Ovary (tissue), 9 donors: Measurements from ENCODE around the gene AMOTL1. TPM values are rescaled to one million over a fixed set of nuclear protein-coding genes. Genes with fewer than 3 reads are reported as not detected.

Experiments used
- DNase-seq, 5 donors: peaks; one replicate each; pipeline ENCODE4 v3.0.0-alpha.2; 2019 to 2020
- H3K27ac ChIP-seq, 2 donors: fragments of 200-600 bp; one replicate each; pipeline versions ENCODE4 v1.5.1 to v1.8.0; 2019 to 2022
- H3K27me3 ChIP-seq: fragments of 200-600 bp; one replicate; pipeline ENCODE4 v1.8.0; 2022
- H3K36me3 ChIP-seq: fragments of 200-600 bp; sonication (generic); one replicate; pipeline ENCODE4 v1.5.1; 2019
- H3K4me1 ChIP-seq: one replicate; pipeline ENCODE4 v1.8.1; 2013; ENCODE audit warnings: mild to moderate bottlenecking, moderate library complexity; ENCODE audit not compliant: insufficient read depth
- H3K4me3 ChIP-seq: fragments of 200-600 bp; sonication (generic); one replicate; pipeline ENCODE4 v1.5.1; 2017
- H3K9me3 ChIP-seq, 2 donors: fragments of 200-600 bp in 1 of 2; sonication (generic) in 1 of 2; one replicate each; pipeline versions ENCODE4 v1.5.1 to v1.8.1; 2013 to 2019; ENCODE audit warnings: mild to moderate bottlenecking in 1 of 2, moderate library complexity in 1 of 2
- EP300 ChIP-seq: sonication (generic); formaldehyde crosslinking; IDR thresholded peaks from one replicate; pipeline ENCODE4 v1.6.1; 2017; ENCODE audit warnings: antibody characterized with exemption
- POLR2A ChIP-seq: fragments of 450-650 bp; IDR thresholded peaks from one replicate; pipeline ENCODE4 v1.6.1; 2017; ENCODE audit warnings: antibody characterized with exemption, mild to moderate bottlenecking, moderate library complexity
- WGBS, 3 donors: extraction: QIAGEN DNeasy Blood & Tissue Kit in 1 of 3; methylation state at CpG; one replicate each; pipeline versions ENCODE4 v1.1.5 to v1.1.7; 2013 to 2017; 5-methylcytosine and 5-hydroxymethylcytosine counted together
- intact Hi-C, 4 donors: fragments of 100-400 bp; cut with DNase I; formaldehyde crosslinking; loops; one replicate each; pipeline versions ENCODE4 v1.11.0 to v1.15.1; 2022 to 2023
- polyA plus RNA-seq, 2 donors: library from polyadenylated mRNA; stranded (reverse); fragments of 200-250 nt in 1 of 2; fragments of 350-450 nt in 1 of 2; fragmentation: Illumina TruSeq in 1 of 2; extraction: RNeasy Lipid Tissue Mini Kit (QIAGEN cat#74804) in 1 of 2; gene quantifications; one replicate each; pipeline ENCODE4 v1.2.3, GENCODE V29; 2013 to 2014
- total RNA-seq, 7 donors: library from RNA; depleted of rRNA in 2 of 7; stranded (reverse); fragments of >200 nt in 2 of 7; fragmentation: NEBNext Ultra II Directional in 3 of 7; extraction: Animal tissue kit (Norgen Biotek cat#: 25700) in 3 of 7; gene quantifications; one replicate each; pipeline versions ENCODE4 v1.1.0 to v1.2.4, GENCODE V29; 2016 to 2023
- TF ChIP-seq, protein P1 (sequence below), 3 donors: fragments of 450-650 bp in 2 of 3; fragments of 200-600 bp in 1 of 3; IDR thresholded peaks; one replicate each; pipeline versions ENCODE4 v1.5.1 to v1.8.0; 2016 to 2022; ENCODE audit warnings: antibody characterized with exemption in 3 of 3, mild to moderate bottlenecking in 1 of 3
- donor health status: DM: no; HTN: no; CAD: no; lungs with moderate emphysema.
- donor health status: DM: no; HTN: no; CAD: no.
- donor health status: Bipolar disorder and iron deficiency.
- donor health status: DM: yes; HTN: yes; CAD: no.
- donor health status: DM: no; HTN: no; CAD: no.
- donor health status: DM: yes; HTN: yes; CAD: no.

AMOTL1 gene
- total and polyA plus RNA-seq, 9 donors: 5.4 to 24.8 (median 13.6) TPM

DNA sequence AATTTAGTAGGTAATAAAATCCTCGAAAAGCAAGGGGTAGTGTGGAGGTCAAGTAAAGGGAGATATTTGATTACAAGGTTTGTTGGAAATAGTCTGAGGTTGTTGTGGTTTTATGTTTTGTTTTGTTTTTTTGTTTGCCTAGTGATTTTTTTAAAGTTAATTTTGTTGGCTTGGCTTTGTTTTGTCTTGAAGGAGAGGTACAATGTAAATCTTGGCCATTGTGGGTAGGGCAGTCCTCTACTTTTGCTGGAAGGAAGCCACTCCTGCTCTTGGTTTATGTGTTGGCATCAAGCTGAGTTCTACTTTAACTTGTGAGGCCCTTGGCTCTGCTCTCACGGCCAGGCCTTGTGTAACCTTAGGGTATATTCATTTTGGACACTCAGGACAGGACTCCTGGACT, 3.2 kb downstream of the AMOTL1 start:
- H3K4me3 ChIP-seq: no peak overlapping the region
- no peak for DNase-seq
- H3K9me3 ChIP-seq: no peaks in the 10 kb centered on the region
- peaks cover 5% of the 10 kb centered on the region for H3K4me1 ChIP-seq
- no peaks in the 10 kb centered on the region for H3K27me3 ChIP-seq
- WGBS, 3 donors: 55 to 72% (median 58%) methylated on average over 2 of the region's 2 CpGs
- H3K36me3 ChIP-seq: no peaks in the 10 kb centered on the region
- H3K27ac ChIP-seq: no peak overlapping the region
- intact Hi-C loops: no loop called here
- no peak for TF ChIP-seq EP300

DNA sequence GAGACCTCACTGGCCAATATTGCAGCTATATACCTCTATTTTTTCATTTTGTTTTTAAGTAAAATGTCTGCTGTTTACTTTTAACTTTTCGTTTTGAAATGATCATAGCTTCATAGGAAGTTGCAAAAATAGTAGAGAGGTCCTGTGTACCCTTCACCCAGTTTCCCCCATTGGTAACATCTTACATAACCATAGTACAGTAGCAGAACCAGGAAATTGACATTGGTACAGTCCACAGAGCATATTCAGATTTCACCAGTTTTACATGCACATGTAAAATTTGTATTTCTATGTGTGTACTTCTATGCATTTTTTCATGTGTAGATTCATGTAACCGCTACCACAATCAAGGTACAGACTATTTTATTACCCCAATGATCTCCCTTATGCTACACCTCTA, 3.8 kb downstream of the AMOTL1 start:
- Histone ChIP-seq H3K4me1 (peaks cover 5% of the 10 kb centered on the region), H3K4me3 (no peak overlapping the region), H3K36me3 (no peaks in the 10 kb centered on the region), H3K27ac (no peak overlapping the region), H3K9me3 (no peaks in the 10 kb centered on the region), H3K27me3 (no peaks in the 10 kb centered on the region)
- WGBS, 3 donors: 84 to 86% (median 86%) methylated on average over 2 of the region's 2 CpGs
- TF ChIP-seq, protein P1, sequence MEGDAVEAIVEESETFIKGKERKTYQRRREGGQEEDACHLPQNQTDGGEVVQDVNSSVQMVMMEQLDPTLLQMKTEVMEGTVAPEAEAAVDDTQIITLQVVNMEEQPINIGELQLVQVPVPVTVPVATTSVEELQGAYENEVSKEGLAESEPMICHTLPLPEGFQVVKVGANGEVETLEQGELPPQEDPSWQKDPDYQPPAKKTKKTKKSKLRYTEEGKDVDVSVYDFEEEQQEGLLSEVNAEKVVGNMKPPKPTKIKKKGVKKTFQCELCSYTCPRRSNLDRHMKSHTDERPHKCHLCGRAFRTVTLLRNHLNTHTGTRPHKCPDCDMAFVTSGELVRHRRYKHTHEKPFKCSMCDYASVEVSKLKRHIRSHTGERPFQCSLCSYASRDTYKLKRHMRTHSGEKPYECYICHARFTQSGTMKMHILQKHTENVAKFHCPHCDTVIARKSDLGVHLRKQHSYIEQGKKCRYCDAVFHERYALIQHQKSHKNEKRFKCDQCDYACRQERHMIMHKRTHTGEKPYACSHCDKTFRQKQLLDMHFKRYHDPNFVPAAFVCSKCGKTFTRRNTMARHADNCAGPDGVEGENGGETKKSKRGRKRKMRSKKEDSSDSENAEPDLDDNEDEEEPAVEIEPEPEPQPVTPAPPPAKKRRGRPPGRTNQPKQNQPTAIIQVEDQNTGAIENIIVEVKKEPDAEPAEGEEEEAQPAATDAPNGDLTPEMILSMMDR (IDR thresholded peaks at IDR 0.05): no peak
- TF ChIP-seq POLR2A (no peak), EP300 (no peak)
- DNase-seq: no peak
- intact Hi-C loops: no loop called here

DNA sequence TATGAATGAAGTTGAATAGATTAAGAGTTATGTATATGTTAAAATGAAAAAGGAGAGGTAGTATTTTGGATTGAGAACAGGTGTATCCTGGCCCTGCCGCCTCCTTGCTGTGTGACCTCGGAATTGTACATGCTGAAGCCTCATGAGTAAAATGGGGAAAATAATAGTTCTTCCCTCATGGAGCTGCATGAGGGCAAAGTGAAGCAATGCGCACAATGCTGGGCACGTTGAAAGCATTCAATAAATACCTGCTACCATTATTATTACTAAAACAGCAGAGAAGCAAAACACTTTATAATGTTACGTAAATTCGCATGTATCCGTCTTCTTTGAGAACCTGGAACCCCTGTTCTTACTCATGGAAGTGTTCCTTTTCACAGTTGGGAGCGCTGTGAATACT, 5.7 kb downstream of the AMOTL1 start:
- intact Hi-C loops: no loop called here
- Histone ChIP-seq H3K4me1 (peaks cover 5% of the 10 kb centered on the region), H3K27me3 (no peaks in the 10 kb centered on the region), H3K9me3 (no peaks in the 10 kb centered on the region), H3K27ac (no peak overlapping the region), H3K36me3 (no peaks in the 10 kb centered on the region), H3K4me3 (no peak overlapping the region)
- 96 to 98% (median 96%) methylated on average over 8 of the region's 8 CpGs for WGBS, 3 donors
- TF ChIP-seq EP300 (no peak), POLR2A (no peak)
- TF ChIP-seq, protein P1 (IDR thresholded peaks at IDR 0.05): no peak
- DNase-seq: no peak

DNA sequence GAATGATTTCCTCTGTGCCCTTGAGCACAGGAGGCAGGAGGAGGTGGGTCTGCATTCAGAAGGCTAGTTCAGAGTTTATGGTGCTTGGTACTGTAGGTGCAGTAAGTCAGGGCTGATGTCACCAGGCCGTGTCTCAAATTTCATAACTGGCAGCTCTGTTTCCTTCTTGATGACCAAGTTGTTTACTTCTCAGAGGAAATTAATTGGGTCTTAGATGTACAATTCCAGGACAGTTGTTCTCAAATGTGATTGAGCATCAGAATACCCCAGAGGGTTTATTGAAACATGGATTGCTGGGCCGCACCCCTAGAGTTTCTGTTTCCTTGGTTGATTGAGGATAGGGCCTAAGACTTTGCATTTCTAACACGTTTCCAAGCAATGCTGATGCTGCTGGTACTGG, 6.2 kb downstream of the AMOTL1 start:
- intact Hi-C loops: no loop called here
- no peak overlapping the region for H3K27ac ChIP-seq

DNA sequence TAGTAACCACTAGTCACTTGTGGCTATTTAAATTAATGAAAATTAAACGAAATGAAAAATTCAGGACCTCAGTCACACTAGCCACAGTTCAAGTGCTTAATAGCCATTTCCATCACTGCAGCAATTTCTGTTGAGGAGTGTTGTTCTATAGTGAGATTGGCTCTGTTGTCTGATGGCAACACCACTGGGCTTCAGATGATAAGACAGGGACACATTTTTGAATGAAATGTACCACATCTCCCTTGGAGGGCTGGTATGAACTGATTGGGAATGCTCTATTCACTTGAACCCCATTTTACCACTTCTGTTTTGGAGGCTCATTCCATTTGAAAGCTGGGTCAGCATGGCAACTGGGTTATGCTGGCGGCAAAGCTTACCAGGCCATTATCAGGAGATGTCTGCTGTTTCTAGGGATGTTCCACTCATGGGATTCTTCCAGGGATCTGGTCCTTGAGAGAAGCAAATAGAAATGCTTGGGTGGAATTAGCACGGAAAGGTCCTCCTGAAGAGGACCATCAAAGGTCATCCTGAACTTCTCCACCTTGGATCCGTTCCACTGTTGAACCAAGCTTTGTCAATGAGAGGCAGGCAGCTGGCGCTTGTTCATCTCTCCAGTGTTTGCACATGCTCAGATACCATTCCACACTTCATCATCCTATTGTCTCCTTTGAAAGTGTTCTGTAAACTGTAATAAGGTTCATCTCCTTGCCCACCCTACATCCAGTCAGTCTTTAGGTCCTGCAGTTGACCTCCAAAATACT, 7.6 kb downstream of the AMOTL1 start:
- WGBS, 3 donors: 84 to 96% (median 92%) methylated on average over 5 of the region's 5 CpGs
- H3K27ac ChIP-seq: no peak overlapping the region
- H3K4me1 ChIP-seq: peaks cover 5% of the 10 kb centered on the region

More for the DNA sequence above, 6.2 kb downstream of the AMOTL1 start:
- Histone ChIP-seq H3K9me3 (no peaks in the 10 kb centered on the region), H3K4me1 (peaks cover 5% of the 10 kb centered on the region), H3K27me3 (no peaks in the 10 kb centered on the region), H3K36me3 (no peaks in the 10 kb centered on the region), H3K4me3 (no peak overlapping the region)
- no peak for DNase-seq
- TF ChIP-seq POLR2A: no peak
- no peak for TF ChIP-seq EP300
- TF ChIP-seq, protein P1 (IDR thresholded peaks at IDR 0.05): no peak
- 92% methylated on average over 3 of the region's 3 CpGs for WGBS, 3 donors

More for the DNA sequence above, 7.6 kb downstream of the AMOTL1 start:
- H3K4me3 ChIP-seq: no peak overlapping the region
- H3K9me3 ChIP-seq: no peaks in the 10 kb centered on the region
- H3K27me3 ChIP-seq: no peaks in the 10 kb centered on the region
- intact Hi-C loops: no loop called here
- no peak for DNase-seq
- no peaks in the 10 kb centered on the region for H3K36me3 ChIP-seq
- TF ChIP-seq EP300 (no peak), POLR2A (no peak)
- TF ChIP-seq, protein P1 (IDR thresholded peaks at IDR 0.05): no peak
